HCT116 (cell line): ENCODE measurements around the gene ZC3H8. TPM values are rescaled to one million over a fixed set of nuclear protein-coding genes. Genes with fewer than 3 reads are reported as not detected.

Experiments
- ATAC-seq: fragments of 200-7000 bp; cut with Tn5 transposase; 2 replicates; pipeline ENCODE4 v1.9.1; 2020; ENCODE audit warnings: mild to moderate bottlenecking, moderate library complexity
- BruUV-seq: library from RNA; stranded (reverse); fragments of 400-500 nt; replicated peaks from 2 replicates; lab custom pipeline; 2021; lab: Mats Ljungman, UMichigan
- CTCF ChIA-PET: fragments of 300-600 bp; sonication (Branson Sonifier 250); formaldehyde crosslinking; loops from one replicate; lab custom pipeline; 2021; ENCODE audit warnings: antibody characterized with exemption; lab: Charles Lee
- POLR2A ChIA-PET: fragments of 300-600, 350-600 bp; sonication (Branson Sonifier 250); formaldehyde crosslinking; loops from one replicate; lab custom pipeline; 2021; ENCODE audit warnings: antibody characterized with exemption; lab: Charles Lee
- RAD21 ChIA-PET, 2 experiments: fragments of 300-600 bp; sonication (Branson Sonifier 250); formaldehyde crosslinking; loops; one replicate each; lab custom pipeline; 2023; ENCODE audit warnings: low total read pairs in 2 of 2; ENCODE audit not compliant: uncharacterized antibody in 2 of 2, unreplicated experiment in 2 of 2, low non-redundant PET in 1 of 2; lab: Charles Lee
- DNase-seq: peaks from one replicate; pipeline ENCODE4 v3.0.0-alpha.2; 2010; ENCODE audit warnings: low read depth, low spot score
- H2AFZ ChIP-seq: fragments of 200-600 bp; shearing (Covaris generic), sonication (generic); 2 replicates; pipeline ENCODE4 v1.6.1; 2017; ENCODE audit warnings: low read depth, mixed run types, mixed read lengths, antibody characterized with exemption, low read length; ENCODE audit not compliant: poor library complexity, severe bottlenecking
- H3K27ac ChIP-seq: 2 replicates; pipeline ENCODE4 v1.5.1; 2012; ENCODE audit warnings: low read depth, low read length
- H3K27me3 ChIP-seq: fragments of 200-600 bp; sonication (generic); 2 replicates; pipeline ENCODE4 v1.6.1; 2016; ENCODE audit warnings: mixed run types, low read length, mixed read lengths; ENCODE audit not compliant: insufficient read depth
- H3K36me3 ChIP-seq, 2 experiments: fragments of 200-500 bp in 1 of 2; fragments of 200-600 bp in 1 of 2; sonication (Bioruptor generic) in 1 of 2; sonication (generic) in 1 of 2; 2 replicates each; pipeline versions ENCODE4 v1.5.1 to v1.6.1; 2014 to 2016; ENCODE audit warnings: low read length in 2 of 2, inconsistent platforms in 1 of 2, mixed read lengths in 1 of 2, mixed run types in 1 of 2; ENCODE audit not compliant: insufficient read depth in 2 of 2, control insufficient read depth in 1 of 2
- H3K4me1 ChIP-seq, 2 experiments: fragments of 200-600 bp in 1 of 2; sonication (generic) in 1 of 2; 2 replicates each; pipeline versions ENCODE4 v1.5.1 to v1.6.1; 2012 to 2017; ENCODE audit warnings: low read length in 2 of 2, inconsistent platforms in 1 of 2, mild to moderate bottlenecking in 1 of 2, mixed read lengths in 1 of 2, mixed run types in 1 of 2, moderate library complexity in 1 of 2; ENCODE audit not compliant: insufficient read depth in 2 of 2, control insufficient read depth in 1 of 2
- H3K4me2 ChIP-seq: fragments of 200-600 bp; sonication (generic); 2 replicates; pipeline ENCODE4 v1.6.1; 2017; ENCODE audit warnings: mixed run types, low read length, mixed read lengths
- H3K4me3 ChIP-seq, 2 experiments: fragments of 200-600 bp in 1 of 2; sonication (generic) in 1 of 2; replicated peaks in 1 of 2; 2 replicates each; pipeline ENCODE4 v1.5.1; 2011 to 2016; ENCODE audit warnings: low read length in 2 of 2, control low read depth in 1 of 2, low read depth in 1 of 2, mild to moderate bottlenecking in 1 of 2, mixed read lengths in 1 of 2, mixed run types in 1 of 2
- H3K79me2 ChIP-seq: fragments of 200-600 bp; sonication (generic); 2 replicates; pipeline ENCODE4 v1.6.1; 2017; ENCODE audit warnings: mild to moderate bottlenecking, mixed run types, low read length, moderate library complexity, mixed read lengths; ENCODE audit not compliant: insufficient read depth
- H3K9ac ChIP-seq: fragments of 200-600 bp; sonication (generic); 2 replicates; pipeline ENCODE4 v1.6.1; 2016; ENCODE audit warnings: low read length, mixed read lengths
- H3K9me2 ChIP-seq: fragments of 200-600 bp; sonication (generic), shearing (Covaris generic); 2 replicates; pipeline ENCODE4 v1.6.1; 2017; ENCODE audit warnings: mixed run types, mild to moderate bottlenecking, moderate library complexity; ENCODE audit not compliant: insufficient read depth
- H3K9me3 ChIP-seq, 2 experiments: fragments of 200-500 bp in 1 of 2; fragments of 200-600 bp in 1 of 2; sonication (Bioruptor generic) in 1 of 2; sonication (generic) in 1 of 2; 2 replicates each; pipeline ENCODE4 v1.6.1; 2014 to 2017; ENCODE audit warnings: low read length in 2 of 2, mixed read lengths in 2 of 2, inconsistent platforms in 1 of 2, low read depth in 1 of 2, mild to moderate bottlenecking in 1 of 2, mixed run types in 1 of 2, moderate library complexity in 1 of 2; ENCODE audit not compliant: control insufficient read depth in 1 of 2, insufficient read depth in 1 of 2
- H4K20me1 ChIP-seq: fragments of 200-600 bp; sonication (generic), shearing (Covaris generic); 2 replicates; pipeline ENCODE4 v1.6.1; 2017; ENCODE audit warnings: mixed run types, mild to moderate bottlenecking, moderate library complexity; ENCODE audit not compliant: insufficient read depth
- ELF1 ChIP-seq: IDR thresholded peaks from 2 replicates; pipeline ENCODE4 v1.6.1; 2012; ENCODE audit warnings: low read depth, borderline replicate concordance
- EZH2 ChIP-seq: fragments of 200-600 bp; sonication (generic); IDR thresholded peaks from 2 replicates; pipeline ENCODE4 v1.6.1; 2017; ENCODE audit warnings: antibody characterized with exemption, mixed run types
- EZH2phosphoT487 ChIP-seq: fragments of 200-600 bp; IDR thresholded peaks from 2 replicates; pipeline ENCODE4 v1.6.1; 2018; ENCODE audit warnings: antibody characterized with exemption, borderline replicate concordance
- FOSL1 ChIP-seq: IDR thresholded peaks from 2 replicates; pipeline ENCODE4 v1.6.1; 2012; ENCODE audit warnings: low read depth
- POLR2A ChIP-seq: IDR thresholded peaks from 2 replicates; pipeline ENCODE4 v1.7.0; 2011; ENCODE audit warnings: borderline replicate concordance; ENCODE audit not compliant: insufficient read depth, insufficient read length; ENCODE audit errors: extremely low read depth
- POLR2AphosphoS5 ChIP-seq: IDR thresholded peaks from 2 replicates; pipeline ENCODE4 v1.6.1; 2011; ENCODE audit warnings: mild to moderate bottlenecking, low read depth, low read length, moderate library complexity
- RAD21 ChIP-seq: IDR thresholded peaks from 2 replicates; pipeline ENCODE4 v1.6.1; 2012; ENCODE audit warnings: low read depth, mild to moderate bottlenecking
- SIN3A ChIP-seq: IDR thresholded peaks from 2 replicates; pipeline ENCODE4 v1.6.1; 2012; ENCODE audit warnings: low read depth
- SP1 ChIP-seq: IDR thresholded peaks from 2 replicates; pipeline ENCODE4 v1.6.1; 2012; ENCODE audit warnings: low read depth
- TCF7L2 ChIP-seq: IDR thresholded peaks from 2 replicates; pipeline ENCODE4 v1.7.0; 2011; ENCODE audit warnings: borderline replicate concordance, inconsistent platforms; ENCODE audit not compliant: insufficient read depth, insufficient read length; ENCODE audit errors: extremely low read depth
- YY1 ChIP-seq: IDR thresholded peaks from 2 replicates; pipeline ENCODE4 v1.6.1; 2011; ENCODE audit warnings: low read length, low read depth, moderate library complexity, mild to moderate bottlenecking; ENCODE audit not compliant: insufficient replicate concordance; ENCODE audit errors: extremely low read depth
- ZNF274 ChIP-seq: fragments of 200-500 bp; sonication (Bioruptor generic); IDR thresholded peaks from 2 replicates; pipeline ENCODE4 v1.6.1; 2014; ENCODE audit warnings: mild to moderate bottlenecking, low read depth, low read length, inconsistent platforms
- intact Hi-C: fragments of 100-400 bp; cut with micrococcal nuclease; formaldehyde crosslinking; loops from 2 replicates; pipeline ENCODE4 v1.10.0; 2022
- total RNA-seq: library from RNA; stranded (reverse); gene quantifications from one replicate; pipeline ENCODE4 v1.2.1, GENCODE V29; 2021; ENCODE audit not compliant: unreplicated experiment
- TF ChIP-seq, protein P1 (sequence below): IDR thresholded peaks from 2 replicates; pipeline ENCODE4 v1.6.1; 2012; ENCODE audit warnings: low read depth
- TF ChIP-seq, protein P2 (sequence below), 3 experiments: fragments of 200-600 bp in 1 of 3; sonication (generic) in 1 of 3; IDR thresholded peaks in 2 of 3; conservative IDR thresholded peaks in 1 of 3; 2 replicates each; pipeline ENCODE4 v1.5.1; 2012 to 2017; ENCODE audit warnings: low read depth in 2 of 3, low read length in 2 of 3, antibody characterized with exemption in 1 of 3, borderline replicate concordance in 1 of 3, control low read depth in 1 of 3, mild to moderate bottlenecking in 1 of 3, mixed read lengths in 1 of 3, mixed run types in 1 of 3, moderate library complexity in 1 of 3; ENCODE audit not compliant: insufficient read depth in 1 of 3
- TF ChIP-seq, protein P3 (sequence below): IDR thresholded peaks from 2 replicates; pipeline ENCODE4 v1.6.1; 2012
- TF ChIP-seq, protein P4 (sequence below): IDR thresholded peaks from 2 replicates; pipeline ENCODE4 v1.6.1; 2012

Gene ZC3H8
- total RNA-seq, 1 experiment from 2014 or later = 13.4 TPM

DNA sequence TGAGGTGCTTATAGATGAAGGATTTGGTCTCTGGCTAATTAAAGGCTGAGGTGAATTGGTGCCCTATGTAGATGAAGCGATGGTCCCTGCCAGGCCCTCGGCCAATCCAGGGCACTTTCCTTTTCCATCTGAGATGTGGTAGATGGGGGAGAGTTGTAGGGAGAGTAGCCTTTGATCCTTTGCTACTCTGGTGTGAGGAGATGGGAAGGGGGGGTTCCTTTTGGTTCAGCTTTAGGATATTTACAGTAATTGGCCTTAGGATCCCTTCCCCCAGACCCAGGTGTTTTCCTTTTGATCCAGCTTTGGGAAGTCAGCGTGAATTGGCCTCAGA lies 5.4 kb upstream of the ZC3H8 start:
- no peak overlapping the region for H3K4me2 ChIP-seq
- H3K9me2 ChIP-seq = no peaks in the 10 kb centered on the region
- peaks cover 0 to 12% of the 10 kb centered on the region in 2 experiments; a peak in 2 of 4 replicates for H3K4me1 ChIP-seq
- CTCF ChIA-PET = interaction anchor here (1.0 to 1.4 kb wide), 3 partner anchors 9 to 138 kb away, joined by 3 to 5 read pairs (median 3); no protein-coding TSS in a partner anchor
- peak overlapping the region; percentile 85 for H2AFZ ChIP-seq
- ATAC-seq (no peak), DNase-seq (no peak)
- intact Hi-C loops = no loop called here
- H3K27me3 ChIP-seq = no peaks in the 10 kb centered on the region
- TF ChIP-seq RAD21 (no peak), FOSL1 (no peak), ZNF274 (no peak), POLR2A (no peak), TCF7L2 (no peak), EZH2 (no peak), POLR2AphosphoS5 (no peak), SIN3A (no peak), SP1 (no peak), EZH2phosphoT487 (no peak), YY1 (no peak), ELF1 (no peak)
- TF ChIP-seq, protein P1, sequence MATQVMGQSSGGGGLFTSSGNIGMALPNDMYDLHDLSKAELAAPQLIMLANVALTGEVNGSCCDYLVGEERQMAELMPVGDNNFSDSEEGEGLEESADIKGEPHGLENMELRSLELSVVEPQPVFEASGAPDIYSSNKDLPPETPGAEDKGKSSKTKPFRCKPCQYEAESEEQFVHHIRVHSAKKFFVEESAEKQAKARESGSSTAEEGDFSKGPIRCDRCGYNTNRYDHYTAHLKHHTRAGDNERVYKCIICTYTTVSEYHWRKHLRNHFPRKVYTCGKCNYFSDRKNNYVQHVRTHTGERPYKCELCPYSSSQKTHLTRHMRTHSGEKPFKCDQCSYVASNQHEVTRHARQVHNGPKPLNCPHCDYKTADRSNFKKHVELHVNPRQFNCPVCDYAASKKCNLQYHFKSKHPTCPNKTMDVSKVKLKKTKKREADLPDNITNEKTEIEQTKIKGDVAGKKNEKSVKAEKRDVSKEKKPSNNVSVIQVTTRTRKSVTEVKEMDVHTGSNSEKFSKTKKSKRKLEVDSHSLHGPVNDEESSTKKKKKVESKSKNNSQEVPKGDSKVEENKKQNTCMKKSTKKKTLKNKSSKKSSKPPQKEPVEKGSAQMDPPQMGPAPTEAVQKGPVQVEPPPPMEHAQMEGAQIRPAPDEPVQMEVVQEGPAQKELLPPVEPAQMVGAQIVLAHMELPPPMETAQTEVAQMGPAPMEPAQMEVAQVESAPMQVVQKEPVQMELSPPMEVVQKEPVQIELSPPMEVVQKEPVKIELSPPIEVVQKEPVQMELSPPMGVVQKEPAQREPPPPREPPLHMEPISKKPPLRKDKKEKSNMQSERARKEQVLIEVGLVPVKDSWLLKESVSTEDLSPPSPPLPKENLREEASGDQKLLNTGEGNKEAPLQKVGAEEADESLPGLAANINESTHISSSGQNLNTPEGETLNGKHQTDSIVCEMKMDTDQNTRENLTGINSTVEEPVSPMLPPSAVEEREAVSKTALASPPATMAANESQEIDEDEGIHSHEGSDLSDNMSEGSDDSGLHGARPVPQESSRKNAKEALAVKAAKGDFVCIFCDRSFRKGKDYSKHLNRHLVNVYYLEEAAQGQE = no peak
- TF ChIP-seq, protein P2, sequence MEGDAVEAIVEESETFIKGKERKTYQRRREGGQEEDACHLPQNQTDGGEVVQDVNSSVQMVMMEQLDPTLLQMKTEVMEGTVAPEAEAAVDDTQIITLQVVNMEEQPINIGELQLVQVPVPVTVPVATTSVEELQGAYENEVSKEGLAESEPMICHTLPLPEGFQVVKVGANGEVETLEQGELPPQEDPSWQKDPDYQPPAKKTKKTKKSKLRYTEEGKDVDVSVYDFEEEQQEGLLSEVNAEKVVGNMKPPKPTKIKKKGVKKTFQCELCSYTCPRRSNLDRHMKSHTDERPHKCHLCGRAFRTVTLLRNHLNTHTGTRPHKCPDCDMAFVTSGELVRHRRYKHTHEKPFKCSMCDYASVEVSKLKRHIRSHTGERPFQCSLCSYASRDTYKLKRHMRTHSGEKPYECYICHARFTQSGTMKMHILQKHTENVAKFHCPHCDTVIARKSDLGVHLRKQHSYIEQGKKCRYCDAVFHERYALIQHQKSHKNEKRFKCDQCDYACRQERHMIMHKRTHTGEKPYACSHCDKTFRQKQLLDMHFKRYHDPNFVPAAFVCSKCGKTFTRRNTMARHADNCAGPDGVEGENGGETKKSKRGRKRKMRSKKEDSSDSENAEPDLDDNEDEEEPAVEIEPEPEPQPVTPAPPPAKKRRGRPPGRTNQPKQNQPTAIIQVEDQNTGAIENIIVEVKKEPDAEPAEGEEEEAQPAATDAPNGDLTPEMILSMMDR (IDR thresholded peaks at IDR 0.05 in 2 of 3, conservative IDR thresholded peaks at IDR 0.05 in 1 of 3; ENCODE audit: borderline replicate concordance in 1 of 3, insufficient read depth in 1 of 3, low read depth in 2 of 3, low read length in 2 of 3) = no peak
- TF ChIP-seq, protein P3, sequence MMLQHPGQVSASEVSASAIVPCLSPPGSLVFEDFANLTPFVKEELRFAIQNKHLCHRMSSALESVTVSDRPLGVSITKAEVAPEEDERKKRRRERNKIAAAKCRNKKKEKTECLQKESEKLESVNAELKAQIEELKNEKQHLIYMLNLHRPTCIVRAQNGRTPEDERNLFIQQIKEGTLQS = no peak
- TF ChIP-seq, protein P4, sequence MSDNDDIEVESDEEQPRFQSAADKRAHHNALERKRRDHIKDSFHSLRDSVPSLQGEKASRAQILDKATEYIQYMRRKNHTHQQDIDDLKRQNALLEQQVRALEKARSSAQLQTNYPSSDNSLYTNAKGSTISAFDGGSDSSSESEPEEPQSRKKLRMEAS = no peak
- no peak overlapping the region for H3K27ac ChIP-seq
- H3K36me3 ChIP-seq = no peaks in the 10 kb centered on the region
- no peaks in the 10 kb centered on the region for H3K9me3 ChIP-seq
- no peaks in the 10 kb centered on the region for H3K79me2 ChIP-seq
- RAD21 ChIA-PET = no interaction called here
- no peaks in the 10 kb centered on the region for H4K20me1 ChIP-seq
- no peak overlapping the region for H3K9ac ChIP-seq
- H3K4me3 ChIP-seq = no peak overlapping the region
- no TSS peak for BruUV-seq
- POLR2A ChIA-PET = no interaction called here
